ENCODE measurements around the gene SH2D3A.

The SH2D3A gene

DNA sequence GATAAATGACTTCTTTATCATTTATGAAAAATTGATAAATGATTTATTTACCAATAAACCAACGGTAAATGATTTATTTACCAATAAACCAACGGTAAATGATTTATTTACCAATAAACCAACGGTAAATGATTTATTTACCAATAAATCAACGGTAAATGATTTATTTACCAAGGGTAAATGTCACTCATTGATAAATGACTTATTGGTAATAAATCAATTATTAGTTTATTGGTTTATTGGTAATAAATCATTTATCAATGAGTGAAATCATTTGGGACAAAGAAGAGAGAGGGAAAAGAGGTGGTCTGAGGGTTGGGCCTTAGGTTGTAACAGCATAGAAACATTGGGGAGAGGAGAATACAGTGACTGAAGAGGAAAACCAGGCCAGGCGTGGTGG, 26.7 kb upstream of the SH2D3A start:
- H3K27me3 ChIP-seq (replicated peaks), result no peaks in the 10 kb centered on the region
- no peak for TF ChIP-seq CTCF (IDR thresholded peaks at IDR 0.05; ENCODE audit: low read depth, low read length, missing control alignments)
- no peak for DNase-seq
- no peaks in the 10 kb centered on the region for H3K36me3 ChIP-seq (replicated peaks)
- H3K4me3 ChIP-seq (ENCODE audit: low read depth, low read length), result no peak overlapping the region
- in situ Hi-C loops (cut with HindIII; ENCODE audit: low pct_ligation_motif_present, low sequenced_read_pairs), result no loop called here
- H3K27ac ChIP-seq, result no peak overlapping the region

DNA sequence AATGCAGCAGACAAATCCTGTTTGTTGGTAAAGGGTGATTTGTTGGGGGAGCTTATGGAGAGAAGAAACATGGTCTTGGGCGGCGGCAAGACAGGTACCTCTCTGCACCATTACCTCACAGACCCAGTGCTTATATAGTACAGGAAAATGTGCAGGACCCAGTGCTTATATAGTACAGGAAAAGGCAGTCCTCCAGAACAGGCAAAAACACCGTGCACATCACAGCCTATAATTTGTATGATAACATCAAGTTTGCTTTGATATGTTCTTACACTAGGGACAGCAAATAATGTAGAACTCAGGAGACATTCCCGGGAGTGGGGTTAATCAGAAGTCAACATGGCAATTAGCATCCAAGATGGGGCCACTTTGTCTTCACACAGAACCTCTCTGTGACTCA, 26.2 kb upstream of the SH2D3A start:
- Histone ChIP-seq H3K36me3 (replicated peaks) (no peaks in the 10 kb centered on the region), H3K27ac (no peak overlapping the region), H3K27me3 (replicated peaks) (no peaks in the 10 kb centered on the region), H3K4me3 (ENCODE audit: low read depth, low read length) (no peak overlapping the region)
- no peak for DNase-seq
- no peak for TF ChIP-seq CTCF (IDR thresholded peaks at IDR 0.05; ENCODE audit: low read depth, low read length, missing control alignments)
- in situ Hi-C loops (cut with HindIII; ENCODE audit: low pct_ligation_motif_present, low sequenced_read_pairs), result no loop called here

DNA sequence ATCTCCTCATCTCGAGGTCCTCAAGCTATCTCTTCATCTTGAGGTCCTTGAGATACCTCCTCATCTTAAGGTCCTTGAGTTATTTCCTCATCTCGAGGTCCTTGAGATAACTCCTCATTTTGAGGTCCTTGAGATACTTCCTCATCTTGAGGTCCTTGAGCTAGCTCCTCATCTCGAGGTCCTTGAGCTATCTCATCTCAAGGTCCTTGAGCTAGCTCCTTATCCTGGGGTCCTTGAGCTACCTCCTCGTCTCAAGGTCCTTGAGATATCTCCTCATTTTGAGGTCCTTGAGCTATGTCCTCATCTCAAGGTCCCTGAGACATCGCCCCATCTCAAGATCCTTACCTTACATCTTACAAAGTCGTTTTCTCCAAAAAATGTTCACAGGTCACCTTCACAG, 24.0 kb upstream of the SH2D3A start:
- H3K27ac ChIP-seq, result no peak overlapping the region

DNA sequence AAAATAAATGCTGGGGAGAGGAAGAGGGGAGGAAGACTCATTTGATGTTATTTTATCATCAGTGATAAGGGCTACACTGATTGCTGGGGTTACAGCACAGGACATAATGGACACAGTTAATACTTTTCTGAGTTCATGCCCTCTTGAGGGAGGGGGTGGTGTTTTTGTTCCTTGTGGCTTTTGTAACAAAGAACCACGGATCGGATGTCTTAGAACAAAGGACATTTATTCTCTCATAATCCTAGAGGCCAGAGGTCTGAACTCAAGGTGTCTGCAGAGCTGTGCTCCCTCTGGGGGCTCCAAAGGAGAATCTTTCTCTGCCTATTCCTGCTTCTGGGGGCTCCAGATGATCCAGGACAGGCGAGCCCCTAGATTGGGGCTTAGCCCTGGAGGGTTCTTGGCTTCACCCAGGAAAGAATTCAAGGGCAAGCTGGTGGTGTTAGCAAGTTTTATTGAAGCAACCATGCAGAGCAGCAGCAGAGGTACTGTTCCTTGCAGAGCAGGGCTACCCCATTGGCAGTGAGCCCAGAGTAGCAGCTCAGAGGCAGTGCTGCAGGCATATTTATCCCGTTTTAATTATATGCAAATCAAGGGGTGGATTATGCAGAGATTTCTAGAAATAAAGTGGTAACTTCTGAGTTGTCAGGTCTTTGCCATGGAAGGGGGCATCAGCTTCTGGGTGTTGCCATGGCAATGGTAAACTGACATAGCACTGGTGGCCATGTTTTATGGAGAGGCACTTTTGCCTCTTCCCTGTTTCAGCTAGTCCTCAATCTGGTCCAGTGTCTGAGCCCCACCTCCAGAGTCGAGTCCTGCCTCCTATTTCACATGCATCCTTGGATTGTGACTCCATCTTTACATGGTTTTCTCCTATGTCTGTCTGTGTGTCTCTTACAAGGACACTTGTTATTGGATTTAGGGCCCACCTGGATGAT, 23.2 kb upstream of the SH2D3A start:
- TF ChIP-seq CTCF (IDR thresholded peaks at IDR 0.05; ENCODE audit: low read depth, low read length, missing control alignments), result no peak
- H3K36me3 ChIP-seq (replicated peaks), result no peaks in the 10 kb centered on the region
- H3K4me3 ChIP-seq (ENCODE audit: low read depth, low read length), result no peak overlapping the region
- H3K27me3 ChIP-seq (replicated peaks), result no peaks in the 10 kb centered on the region
- no peak overlapping the region for H3K27ac ChIP-seq
- DNase-seq, result no peak
- in situ Hi-C loops (cut with HindIII; ENCODE audit: low pct_ligation_motif_present, low sequenced_read_pairs), result no loop called here

More for the DNA sequence above, 24.0 kb upstream of the SH2D3A start:
- no peaks in the 10 kb centered on the region for H3K36me3 ChIP-seq (replicated peaks)
- H3K4me3 ChIP-seq (ENCODE audit: low read depth, low read length), result no peak overlapping the region
- DNase-seq, result no peak
- H3K27me3 ChIP-seq (replicated peaks), result no peaks in the 10 kb centered on the region
- in situ Hi-C loops (cut with HindIII; ENCODE audit: low pct_ligation_motif_present, low sequenced_read_pairs), result no loop called here
- TF ChIP-seq CTCF (IDR thresholded peaks at IDR 0.05; ENCODE audit: low read depth, low read length, missing control alignments), result no peak

GRCh38 chr19:6788896-6789295, 21.7 kb upstream of the SH2D3A start:
- no peak for DNase-seq
- in situ Hi-C loops (cut with HindIII; ENCODE audit: low pct_ligation_motif_present, low sequenced_read_pairs), result no loop called here
- H3K36me3 ChIP-seq (replicated peaks), result no peaks in the 10 kb centered on the region
- H3K4me3 ChIP-seq (ENCODE audit: low read depth, low read length), result no peak overlapping the region
- no peak overlapping the region for H3K27ac ChIP-seq
- no peaks in the 10 kb centered on the region for H3K27me3 ChIP-seq (replicated peaks)
- TF ChIP-seq CTCF (IDR thresholded peaks at IDR 0.05; ENCODE audit: low read depth, low read length, missing control alignments), result no peak
